HG03196 (cell line): ENCODE measurements around the gene CREB3L4.

Experiments
- ATAC-seq: cut with Tn5 transposase; IDR thresholded peaks from one replicate; pipeline ENCODE4 v1.9.1; 2021; ENCODE audit not compliant: unreplicated experiment

The CREB3L4 gene, protein sequence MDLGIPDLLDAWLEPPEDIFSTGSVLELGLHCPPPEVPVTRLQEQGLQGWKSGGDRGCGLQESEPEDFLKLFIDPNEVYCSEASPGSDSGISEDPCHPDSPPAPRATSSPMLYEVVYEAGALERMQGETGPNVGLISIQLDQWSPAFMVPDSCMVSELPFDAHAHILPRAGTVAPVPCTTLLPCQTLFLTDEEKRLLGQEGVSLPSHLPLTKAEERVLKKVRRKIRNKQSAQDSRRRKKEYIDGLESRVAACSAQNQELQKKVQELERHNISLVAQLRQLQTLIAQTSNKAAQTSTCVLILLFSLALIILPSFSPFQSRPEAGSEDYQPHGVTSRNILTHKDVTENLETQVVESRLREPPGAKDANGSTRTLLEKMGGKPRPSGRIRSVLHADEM

DNA sequence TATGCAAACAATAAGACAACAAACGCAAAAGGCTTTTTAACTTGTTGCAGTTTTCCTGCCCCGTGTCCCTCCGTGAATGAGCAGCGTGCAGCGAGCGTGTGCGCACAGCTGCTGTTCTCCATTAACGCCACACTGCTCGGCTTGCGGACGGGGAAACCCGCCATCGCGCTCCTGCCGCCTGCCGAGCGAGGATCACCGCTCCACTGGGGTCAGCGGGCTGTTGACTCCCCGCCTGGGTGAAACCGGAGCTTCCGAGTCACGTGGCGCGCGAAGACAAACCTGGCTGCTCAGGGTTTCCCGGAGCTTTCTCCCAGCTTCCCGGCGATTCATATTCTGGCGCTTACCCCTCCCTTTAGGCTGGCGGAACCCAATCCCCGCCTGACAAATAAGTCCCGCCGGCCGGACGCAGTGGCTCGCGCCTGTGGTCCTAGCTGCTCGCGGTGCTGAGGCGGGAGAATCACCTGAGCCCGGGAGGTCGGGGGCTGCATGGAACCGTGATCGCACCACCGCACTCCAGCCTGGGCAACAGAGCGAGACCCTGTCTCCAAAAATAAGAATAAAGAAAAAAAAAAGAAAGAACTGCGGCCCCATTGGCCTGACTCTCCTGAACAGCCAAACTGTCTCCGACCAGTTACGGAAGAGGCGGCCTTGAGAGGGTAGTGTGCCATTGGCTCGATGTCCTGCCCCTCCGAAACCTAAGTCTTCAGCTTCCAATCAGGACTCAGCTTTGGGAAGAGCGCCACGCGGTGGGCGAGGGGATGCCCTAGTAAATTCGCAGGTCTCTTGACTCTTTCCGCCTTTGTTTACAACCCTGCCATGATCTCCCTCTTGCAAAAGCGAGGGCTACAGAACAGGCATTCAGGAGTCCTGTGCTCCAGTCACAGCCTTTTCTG lies at the start of gene CREB3L4:
Gene CREB3L4 (plus strand): TSS at position 796 of the 893 bp plus-strand sequence. CDS start 624 bp downstream, outside the sequence.
- ATAC-seq: peak; percentile 68

DNA sequence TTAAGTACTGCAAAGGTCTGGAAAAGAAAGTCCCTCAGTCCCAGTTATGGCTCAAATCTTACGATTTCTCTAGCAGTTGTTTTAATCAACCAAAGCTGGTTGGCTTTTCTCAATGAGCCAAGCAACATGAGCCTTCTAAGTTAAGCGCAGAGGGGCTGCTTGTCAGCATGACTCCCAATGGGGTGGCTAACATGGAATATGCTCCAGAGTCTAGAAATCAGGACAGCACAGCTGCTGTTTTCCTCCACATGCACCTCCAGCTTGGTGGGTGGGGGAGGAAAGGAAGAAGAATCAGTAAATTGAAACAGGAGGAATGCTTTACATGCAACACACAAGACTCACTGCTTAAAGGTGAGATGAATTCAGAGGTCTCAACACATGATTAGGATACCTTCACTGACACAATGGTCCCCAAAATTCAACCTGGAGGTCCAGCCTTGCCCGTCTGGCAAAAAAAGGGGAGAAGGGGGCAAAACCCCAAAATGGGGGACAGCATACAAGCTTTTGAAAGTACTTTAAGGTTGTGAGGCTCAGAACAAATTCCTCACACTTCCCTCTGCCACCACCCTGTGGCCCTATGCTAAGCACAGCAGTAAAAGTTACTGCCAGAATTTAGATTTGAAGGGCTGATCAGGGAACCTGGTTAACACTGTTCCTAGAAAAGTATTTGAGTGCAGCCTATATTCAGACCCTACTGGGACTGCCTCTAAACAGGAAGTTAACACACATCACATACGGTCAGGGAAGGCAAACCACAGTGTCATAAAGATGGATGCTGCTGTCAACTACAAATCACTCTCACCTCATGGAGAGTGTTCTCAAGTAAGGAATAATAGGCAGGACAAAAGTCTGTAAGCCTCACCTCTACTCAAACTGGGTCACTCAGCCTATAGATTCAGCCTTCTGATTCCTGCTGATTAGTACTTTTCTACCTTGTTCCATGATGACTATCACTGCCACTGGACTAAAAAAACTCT lies 47.5 kb upstream of the CREB3L4 start:
- ATAC-seq: no peak

DNA sequence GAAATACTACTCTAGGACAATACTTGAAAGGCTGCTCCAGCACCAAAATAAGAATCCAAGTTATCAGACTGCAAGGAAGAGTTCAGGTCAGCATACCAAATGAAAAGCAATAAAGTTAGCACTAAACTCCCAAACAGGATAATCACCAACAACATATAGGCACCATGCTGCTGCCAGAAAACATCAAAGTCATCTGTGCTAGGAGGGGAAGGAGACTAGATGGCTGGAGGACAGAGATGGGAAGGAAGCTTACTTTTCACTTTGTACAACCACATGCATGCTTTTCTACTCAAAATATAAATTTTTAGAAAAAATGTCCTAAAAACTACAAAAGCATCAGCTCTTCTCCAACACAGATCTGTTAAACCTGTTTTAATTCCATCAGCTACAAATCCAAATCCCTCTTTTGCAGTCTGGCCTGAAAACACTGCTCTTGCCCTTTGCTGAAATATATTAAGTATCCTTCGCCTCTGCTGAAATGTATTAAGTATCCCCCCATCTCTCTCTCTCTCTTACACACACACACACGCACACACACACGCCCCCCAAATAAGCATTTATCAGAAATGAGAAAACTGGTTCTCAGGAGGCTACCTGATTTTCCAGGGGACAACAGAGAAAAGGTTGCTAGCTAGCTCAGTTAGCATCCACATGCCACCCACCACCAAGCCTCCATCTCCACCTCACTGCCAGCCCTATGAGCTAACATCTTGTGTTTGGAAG lies 46.5 kb upstream of the CREB3L4 start:
- no peak for ATAC-seq

DNA sequence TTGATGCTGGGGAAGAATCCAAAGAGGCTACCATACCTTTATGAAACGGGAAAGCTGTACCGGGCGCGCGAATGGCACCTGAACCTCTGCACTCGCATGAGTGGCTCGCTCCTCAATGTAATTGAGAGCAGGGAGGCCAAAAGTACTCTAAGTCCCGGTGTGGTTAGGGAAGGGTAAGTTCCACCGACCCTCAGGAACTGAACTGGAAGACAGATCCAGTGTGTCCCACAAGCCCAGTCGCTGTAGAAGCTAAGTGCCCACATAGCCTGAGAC lies 46.0 kb upstream of the CREB3L4 start:
- ATAC-seq: no peak

DNA sequence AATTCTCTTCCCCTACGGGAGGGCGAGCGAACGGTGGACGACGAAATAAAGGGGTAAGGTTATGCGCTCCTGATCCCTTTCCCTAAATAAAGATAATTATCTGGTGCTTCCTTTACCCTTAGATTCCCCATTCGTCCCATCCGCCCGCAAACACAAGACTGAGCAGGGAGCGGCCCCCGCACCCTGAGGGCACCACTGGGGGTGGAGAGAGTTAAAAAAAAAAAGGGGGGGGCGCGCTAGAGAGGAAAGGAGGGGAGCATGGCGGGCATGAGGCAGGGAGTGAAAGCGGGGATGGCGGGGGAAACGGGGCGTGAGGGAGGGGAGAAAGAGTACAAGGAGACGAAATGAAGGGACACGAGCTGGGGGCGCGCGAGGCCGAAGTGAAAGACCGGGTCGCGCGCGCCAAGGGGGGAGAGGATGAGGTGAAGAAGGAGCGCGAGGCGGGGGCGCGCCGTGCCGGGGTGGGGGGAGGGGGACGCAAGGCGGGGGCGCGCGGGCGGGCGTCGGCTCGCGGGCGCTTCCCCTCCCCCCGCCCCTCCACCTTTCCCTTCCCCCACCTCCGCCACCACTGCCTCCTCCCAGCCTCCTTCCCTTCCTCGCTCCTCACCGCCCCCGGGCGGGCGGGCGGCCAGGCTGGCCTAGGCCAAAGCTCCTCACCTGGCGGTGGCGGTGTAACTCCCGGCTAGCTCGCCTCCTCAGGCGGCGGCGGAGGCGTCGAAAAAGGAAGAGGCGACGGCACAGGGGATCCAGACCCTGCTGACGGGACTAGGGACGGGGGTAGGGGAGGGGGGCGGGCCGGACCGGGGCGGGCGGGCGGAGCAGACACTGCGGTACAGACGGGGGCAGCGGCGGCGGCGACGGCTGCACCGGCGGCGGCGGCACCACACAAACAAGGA lies 45.4 kb upstream of the CREB3L4 start:
- ATAC-seq: peak; percentile 26

DNA sequence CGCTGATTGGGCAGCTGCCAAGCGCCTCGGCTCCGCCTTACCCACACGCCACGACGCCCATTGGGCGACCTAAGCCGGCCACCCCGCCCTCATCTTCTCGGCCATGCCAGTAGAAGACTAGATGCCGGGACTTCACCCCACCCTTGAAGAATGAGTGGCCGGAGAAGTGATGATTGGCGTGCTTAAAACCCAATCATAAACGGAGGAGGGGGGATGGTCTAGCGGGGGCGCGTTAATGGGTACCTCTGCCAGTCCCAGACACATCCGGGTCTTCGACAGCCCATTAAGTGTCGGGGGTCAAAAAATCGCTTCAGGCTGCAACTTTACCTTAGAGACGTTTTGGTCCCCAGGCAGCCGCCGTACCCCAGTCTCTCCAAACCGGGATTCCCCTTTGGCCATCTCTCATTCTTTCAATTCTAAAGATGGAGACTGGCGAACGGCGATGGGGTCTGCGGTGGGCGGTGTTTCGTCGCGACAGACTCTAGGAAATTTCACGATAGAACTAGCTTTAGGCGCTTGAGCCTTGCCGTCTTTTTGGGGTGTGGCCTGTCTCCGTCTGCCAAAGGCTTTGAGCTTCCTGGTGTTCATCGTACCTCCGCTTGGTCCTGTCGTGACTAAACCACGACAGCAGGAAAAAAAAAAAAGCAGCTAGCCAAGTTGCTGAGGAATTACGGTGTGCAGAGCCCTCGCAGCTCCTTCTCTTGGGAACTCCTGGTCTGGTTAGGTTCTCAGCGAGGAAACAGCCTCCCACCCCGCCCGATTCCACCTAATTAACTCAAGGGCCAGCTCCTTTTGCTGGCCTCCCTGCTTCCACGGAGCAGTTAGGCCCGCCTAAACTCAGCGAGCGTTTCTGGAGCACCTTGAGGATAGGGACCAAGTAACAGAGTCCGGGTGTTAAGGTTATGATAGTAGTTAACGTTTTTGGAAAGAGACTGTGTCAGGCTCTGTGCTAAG lies 44.5 kb upstream of the CREB3L4 start, which contains the start of gene GATAD2B:
Gene GATAD2B (minus strand): TSS at position 1 of the 954 bp plus-strand sequence. CDS start 94,625 bp downstream, outside the sequence.
- peak; percentile 91 for ATAC-seq

DNA sequence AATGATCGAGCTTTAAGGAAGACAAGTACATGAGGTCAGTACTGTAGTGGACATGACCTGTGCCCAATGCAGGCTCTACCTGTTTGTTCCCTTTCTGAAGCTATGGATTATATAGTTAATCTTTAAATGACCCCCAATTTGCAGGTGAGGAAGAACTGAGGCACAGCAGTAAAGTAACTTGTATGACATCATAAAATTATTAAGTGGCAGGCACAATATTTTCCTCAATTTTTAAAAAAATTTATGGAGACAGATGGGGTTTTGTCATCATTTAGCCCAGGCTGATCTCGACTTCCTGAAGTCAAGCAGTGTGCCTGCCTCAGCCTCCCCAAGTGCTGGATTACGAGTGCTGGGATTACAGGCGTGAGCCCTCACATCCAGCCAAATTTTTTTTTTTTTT lies 41.3 kb upstream of the CREB3L4 start:
- ATAC-seq: no peak

DNA sequence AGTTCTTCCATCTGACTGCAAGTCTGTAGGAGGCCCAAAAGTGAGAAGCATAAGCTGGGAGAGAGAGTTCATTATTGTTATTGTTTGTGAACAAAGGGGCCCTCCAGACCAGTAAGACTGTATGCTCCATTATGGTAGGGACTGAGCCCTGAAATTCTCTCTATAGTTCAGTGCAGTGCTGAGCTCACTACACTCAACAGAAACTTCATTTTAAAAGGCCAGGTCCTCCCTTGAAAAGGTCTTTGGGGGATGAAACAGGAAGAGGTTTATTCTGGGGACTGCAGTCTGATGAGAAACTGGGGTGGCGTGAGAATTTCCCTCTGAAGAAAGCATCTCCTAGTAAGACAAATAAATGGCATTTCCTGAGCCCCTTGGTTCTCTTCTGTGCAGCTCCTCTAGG lies 39.5 kb upstream of the CREB3L4 start:
- no peak for ATAC-seq

DNA sequence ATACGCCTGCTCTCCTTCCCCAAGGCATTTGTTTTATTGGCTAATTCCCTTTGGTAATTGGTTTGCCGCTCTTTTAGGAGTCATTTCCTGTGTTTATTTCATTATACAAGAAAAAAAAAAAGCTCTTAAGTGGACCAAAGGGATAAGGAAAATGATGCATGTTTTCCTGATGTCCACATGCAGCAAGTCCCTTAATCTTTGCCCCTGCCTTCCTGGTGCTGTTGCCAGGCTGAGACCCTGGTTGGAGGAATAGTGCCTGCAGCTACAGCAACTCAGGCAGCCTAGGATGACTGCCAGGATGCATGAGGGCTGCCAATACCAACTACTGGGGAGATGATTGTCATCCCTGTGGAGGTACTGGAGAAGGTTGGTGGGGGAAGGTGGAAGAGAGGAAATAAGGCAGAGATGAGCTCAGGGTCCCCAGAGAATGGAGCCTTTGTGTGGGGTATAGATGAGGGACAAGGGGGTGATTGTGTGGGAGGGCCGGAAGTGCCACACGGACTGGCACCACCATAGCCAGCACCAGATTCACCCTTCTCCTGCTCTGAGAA lies 38.8 kb upstream of the CREB3L4 start:
- ATAC-seq: no peak

DNA sequence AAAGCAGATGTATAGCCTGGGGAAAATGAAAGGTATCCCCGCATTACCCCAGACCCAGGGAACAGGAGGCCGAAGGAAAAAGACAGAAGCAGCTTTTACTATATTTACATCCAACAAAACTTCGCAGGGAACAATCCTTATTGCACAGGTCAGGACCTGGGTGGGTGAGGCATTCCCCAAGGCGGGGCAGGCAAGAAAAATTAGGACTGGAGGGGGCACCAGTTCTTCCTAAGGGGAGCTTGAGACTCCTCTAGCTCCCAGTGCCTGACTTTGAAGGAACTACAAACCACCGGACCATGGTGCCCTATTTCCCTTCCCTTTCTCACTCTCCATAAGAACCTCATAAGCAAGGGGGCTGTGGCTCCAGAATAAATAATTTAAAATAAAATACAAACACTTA lies 38.3 kb upstream of the CREB3L4 start:
- ATAC-seq: no peak

DNA sequence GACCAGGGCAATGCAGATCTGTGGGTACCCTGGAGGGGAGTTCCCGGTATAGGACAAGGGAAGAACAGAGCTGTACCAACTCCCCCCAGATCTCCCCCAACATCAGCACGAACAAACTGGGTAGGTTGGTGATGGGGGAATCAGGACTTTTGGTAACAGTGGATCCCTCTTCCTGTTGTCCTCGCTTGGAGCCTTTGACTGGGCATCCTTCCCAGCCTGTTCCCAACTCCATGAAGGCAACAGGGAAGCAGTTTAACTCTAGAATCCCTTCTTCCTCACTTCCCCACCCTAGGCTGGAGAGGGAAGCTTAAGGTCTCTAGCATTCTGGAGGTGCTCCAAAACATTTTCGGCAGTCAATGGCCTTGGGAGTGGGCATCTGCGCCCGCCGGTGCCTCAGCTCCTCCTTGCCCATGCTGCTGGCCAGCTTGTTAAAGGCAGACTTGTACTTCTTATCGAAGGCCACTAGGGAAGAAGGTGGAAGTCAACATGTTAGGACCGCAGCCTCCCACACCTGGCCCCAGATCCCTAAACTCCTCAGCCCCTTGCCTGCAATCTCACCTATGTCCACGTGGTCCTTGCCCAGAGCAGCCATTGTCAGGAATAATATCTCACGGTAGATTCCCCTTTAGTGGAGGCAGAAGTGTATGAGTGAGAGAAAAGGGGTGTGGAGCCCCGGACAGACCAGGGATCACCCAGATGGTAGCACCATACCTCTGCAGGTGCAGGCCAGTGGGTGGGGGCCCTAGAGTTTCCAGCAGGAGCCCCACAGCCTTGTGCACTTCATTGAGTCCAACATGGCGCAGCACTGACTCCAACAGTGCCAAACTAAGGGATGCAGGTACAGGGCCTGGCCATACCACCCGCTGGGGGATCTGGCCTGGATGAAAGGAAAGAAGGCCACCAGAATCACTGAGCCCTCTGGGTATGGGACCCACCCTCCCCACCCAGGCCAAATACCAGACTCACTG lies 37.4 kb upstream of the CREB3L4 start:
- ATAC-seq: no peak

DNA sequence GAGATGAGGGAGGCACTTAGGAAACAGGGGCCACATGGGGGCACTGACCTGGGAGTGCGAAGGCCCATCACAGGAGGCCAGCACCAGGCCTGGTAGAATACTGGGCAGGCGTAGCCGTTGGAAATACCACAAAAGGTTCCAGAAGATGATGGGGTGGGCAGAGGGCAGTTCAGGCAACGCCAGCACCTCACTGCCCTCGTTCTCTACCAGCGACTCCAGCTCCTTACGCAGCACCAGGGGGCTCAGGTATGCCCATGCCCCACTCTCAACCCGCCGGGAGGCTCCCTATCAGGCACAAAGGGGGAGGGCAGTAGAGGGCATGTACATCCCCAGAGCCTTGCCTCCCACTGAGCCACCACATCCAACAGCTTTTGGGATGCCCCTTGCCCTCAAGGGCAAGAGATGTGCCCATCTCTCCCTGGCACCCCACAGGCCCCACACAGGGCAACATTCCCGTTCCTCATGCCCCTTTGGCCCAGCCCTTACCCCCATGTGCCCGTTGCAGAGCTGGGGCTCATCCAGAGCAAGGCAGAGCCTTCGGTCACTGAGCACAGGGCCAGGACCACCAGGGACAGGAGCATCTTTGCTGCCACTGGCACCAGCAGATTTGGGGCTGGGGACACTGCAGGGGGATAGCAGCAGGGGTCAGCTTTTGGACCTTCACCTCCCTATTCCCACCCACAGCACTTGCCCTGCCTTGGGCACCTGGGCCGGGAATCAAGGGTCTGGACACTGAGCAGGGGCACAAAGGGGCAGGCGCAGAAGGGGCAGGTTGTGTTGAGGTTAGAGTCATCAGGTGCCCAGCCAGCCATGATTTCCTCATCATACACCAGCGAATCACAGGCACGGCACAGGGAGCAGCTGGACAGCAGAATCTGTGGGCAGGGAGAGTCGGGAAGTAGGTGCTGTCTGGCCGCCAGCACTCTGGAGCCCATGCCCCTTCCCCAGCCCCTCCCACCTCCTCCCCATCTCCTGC lies 35.3 kb upstream of the CREB3L4 start:
- ATAC-seq: no peak

DNA sequence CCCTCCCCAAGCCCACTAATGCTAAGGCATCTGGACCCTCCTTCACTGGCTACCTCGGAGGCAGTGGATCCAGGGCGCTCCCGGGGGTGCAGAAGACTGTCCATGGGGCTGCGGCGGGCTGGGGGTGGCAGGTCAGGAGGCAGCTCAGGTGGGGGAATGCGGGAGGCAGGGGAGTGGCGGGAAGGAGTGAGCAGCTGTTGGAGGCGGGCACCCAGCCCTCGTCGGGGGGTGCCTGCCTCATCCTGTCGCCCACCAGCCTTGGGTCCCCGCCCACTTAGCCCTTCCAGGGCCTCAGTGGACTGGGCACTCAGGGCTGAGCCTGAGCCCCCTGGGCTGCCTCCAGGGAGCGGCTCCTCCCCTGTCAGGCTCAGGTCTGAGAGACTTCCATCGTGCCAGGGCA lies 34.3 kb upstream of the CREB3L4 start:
- no peak for ATAC-seq

DNA sequence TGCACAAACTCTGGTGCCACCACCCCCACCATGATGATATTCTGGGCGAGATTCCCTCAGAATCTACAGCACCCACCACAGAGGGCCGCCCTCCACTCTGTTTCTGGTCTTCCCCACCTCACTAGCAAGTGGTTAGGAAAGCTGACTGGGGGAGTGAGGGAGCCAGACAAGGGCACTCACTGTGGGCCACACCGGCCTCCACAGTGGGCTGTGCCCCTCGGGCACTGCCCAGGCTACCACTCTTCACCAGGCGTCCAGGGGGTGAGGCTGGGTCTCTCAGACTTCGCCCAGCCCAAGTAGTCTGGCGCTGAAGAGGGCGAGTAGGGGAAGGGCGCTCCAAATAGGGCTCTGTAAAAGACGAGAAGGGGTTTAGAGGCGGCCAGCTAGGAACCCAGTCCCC lies 33.7 kb upstream of the CREB3L4 start:
- no peak for ATAC-seq

DNA sequence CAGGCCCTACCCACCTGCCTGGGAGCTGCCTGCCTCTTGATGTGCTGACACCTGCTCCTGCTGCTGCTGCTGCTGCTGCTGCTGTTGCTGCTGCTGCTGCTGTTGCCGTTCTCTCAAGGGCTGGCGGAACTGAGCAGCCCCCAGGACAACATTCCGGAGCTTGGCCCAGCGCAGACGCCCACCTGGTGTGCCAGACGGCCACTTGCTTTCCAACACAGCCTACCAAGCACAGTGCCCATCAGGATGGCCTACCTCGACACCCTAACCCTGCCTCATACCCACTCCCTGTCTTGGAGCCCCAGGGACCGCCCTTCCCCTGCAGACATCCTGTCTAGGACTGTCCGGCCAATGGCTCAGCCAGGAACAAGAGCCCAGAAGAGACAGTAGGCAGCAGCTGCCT lies 33.0 kb upstream of the CREB3L4 start:
- ATAC-seq: no peak
